Middle frontal gyrus (tissue), 1 donor: Measurements from ENCODE around the gene IRF5.

Experiments
- DNase-seq: peaks from one replicate; pipeline ENCODE4 v3.0.0-alpha.2; 2015; ENCODE audit warnings: low spot score; ENCODE audit errors: extremely low spot score

The IRF5 gene

DNA sequence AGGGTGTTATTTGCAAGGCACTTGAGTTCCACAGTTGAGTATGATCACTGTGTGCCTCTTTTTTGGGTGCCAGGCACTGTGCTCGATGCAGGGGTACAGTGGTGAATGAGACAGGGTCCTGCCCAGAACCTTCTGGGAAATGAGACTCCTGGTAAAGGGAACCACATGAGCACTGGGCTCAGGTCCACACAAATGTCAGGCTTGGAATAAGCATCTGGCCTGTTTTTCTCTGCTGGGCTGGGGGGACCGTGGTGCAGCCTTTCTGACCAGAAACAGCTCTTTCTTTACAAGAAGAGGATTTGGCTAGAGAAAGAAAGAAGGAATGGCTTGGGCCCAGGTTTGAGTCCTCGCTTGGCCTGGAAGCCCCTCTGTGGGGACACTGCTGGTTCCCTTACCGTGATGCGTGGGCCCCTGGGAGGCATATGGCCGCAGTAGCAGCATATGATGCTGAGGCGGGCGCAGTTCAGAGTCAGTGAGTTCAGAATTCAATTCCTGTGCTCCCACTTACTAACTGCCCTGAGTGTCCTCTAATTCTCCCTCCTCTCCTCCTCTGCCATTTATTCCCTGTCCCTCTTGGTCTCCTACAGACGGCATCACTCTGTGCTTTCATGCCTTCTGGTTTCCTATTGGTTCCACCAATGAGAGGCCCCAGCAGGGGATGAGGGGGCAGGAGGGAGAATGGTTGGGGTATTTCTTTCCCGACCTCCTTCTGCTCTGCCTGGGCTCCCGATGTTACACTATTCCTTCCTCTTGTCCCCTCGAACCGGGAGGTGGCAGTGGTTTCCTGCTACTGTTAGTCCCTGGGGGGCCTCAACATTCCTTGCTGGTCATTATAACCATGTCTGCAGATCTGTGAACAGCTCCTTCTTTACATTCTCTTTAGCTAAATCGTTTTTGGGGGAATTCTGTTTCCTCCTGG lies 17.6 kb upstream of the IRF5 start:
- no peak for DNase-seq

- DNase-seq = no peak
Observed at GRCh38 chr7:128920913-128921582, 16.7 kb upstream of the IRF5 start.

GRCh38 chr7:128921866-128922440 lies 15.8 kb upstream of the IRF5 start:
- no peak for DNase-seq

DNA sequence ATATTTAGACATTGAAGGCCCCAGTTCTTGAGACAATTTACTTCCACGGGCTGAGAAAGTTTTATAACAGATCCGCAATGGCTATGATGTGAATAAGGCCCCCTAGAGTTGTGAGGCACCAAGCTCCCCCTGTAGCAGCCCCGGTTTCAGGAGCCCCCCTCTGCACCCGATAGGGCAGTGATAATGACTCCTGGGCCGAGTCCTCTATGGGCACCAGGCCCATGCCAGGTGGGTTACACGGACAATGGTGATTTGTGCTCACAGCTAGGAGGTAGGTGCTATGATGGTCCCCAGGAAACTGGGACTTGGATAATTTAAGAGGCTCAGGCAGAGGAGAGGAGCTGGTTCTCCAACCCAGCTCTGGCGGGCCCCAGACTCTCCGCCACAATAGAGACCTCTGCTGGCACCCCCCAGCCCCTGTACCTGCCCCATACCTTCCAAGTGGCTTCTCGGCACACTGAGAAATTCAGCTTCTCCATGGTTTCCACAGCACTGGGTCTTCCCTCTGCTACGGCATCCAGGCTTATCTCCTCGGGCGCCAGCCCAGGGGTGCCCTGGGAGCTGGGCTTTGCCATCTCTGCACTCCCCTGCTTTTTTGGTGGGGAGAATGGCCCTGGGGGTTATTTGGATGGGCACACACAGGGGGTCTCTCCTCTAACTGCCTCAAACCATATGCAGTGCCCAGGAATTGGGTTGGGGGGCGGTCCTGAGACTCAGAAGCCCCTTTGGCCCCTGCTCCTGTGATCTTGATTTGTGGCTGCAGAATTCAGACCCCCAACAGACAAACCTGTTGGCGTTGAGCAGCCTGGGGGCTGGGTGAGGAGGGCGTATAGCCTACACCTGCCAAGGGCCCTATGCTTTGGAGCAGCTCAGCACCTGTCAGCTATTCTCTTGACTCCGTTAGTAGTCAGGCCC lies 15.0 kb upstream of the IRF5 start:
- no peak for DNase-seq

DNA sequence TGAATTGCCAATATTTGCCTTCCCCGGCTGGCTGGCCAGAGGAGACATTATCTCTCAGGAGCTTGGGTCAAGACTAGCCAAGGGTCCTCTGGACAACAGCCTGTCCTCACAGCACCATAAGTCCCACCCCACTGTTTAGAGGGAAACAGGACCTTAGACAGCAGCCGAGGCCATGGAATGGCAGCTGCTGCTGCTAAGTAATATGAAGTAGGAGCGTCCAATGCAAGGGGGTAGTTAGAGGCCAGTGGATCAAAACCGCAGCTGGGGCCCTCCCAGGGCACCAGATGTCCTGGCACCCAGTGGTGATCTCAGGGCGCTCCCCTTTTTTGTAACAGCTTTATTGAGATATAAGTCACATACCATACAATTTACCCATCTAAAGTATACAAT lies 14.3 kb upstream of the IRF5 start:
- no peak for DNase-seq

DNA sequence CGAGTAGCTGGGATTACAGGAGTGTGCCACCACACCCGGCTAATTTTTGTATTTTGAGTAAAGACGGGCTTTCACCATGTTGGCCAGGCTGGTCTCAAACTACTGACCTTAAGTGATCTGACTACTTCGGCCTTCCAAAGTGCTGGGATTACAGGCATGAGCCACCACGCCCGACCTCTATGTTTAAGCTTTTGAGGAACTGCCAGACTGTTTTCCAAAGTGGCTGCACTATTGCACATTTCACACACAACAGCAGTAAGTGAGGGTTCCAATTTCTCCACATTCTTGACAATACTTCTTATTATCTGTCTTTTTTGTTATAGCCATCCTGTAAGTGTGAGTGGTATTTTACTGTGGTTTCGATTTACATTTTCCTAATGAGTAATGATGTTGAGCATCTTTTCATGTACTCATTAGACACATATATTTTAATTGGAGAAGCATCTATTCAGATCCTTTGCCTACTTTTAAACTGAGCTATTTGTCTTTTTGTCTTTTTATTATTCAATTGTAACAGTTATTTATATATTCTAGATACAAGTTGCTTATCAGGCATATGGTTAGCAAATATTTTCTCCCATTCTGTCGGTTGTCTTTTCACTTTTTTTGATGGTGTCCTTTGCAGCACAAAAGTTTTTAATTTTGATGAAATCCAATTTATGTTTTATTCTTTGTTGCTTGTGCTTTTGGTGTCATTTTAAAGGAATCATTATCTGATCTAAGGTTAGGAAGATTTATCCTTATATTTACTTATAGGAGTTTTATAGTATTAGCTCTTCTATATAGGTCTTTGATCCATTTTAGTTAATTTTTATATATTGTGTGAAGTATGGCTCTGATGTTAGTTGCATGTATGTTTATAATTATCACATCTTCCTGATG lies 12.8 kb upstream of the IRF5 start:
- no peak for DNase-seq

DNA sequence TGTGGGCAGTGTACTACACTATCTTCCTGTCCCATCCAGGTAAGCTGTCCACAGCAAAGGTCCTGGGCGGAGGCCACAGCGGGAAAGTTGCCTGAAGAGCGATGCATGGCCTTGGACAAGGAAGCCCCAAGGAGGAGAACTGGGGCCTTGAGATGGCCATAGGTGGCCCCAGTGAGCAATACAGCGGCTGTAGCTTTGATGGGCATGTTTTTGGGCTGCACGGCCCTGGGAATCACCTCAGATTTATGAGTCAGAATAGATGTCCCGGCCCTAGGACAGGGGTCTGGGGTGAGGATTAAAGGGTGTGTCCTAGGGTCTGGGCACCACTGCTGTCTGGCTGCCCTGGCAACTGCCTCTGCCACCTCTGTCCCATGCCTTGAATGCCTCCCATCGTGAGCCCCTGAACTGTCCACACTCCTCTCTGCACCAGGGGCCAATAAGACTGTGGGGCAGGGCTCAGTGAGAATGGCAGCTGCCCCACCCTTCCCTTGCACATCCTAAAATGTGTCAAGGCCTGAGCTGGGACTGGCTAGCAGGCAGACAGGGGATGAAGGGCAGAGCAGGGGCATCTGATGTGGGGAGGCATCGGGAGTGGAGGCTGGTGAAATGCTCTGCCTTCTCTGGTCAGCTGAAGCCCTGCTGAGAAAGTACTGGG lies 9.4 kb upstream of the IRF5 start:
- DNase-seq = no peak

DNA sequence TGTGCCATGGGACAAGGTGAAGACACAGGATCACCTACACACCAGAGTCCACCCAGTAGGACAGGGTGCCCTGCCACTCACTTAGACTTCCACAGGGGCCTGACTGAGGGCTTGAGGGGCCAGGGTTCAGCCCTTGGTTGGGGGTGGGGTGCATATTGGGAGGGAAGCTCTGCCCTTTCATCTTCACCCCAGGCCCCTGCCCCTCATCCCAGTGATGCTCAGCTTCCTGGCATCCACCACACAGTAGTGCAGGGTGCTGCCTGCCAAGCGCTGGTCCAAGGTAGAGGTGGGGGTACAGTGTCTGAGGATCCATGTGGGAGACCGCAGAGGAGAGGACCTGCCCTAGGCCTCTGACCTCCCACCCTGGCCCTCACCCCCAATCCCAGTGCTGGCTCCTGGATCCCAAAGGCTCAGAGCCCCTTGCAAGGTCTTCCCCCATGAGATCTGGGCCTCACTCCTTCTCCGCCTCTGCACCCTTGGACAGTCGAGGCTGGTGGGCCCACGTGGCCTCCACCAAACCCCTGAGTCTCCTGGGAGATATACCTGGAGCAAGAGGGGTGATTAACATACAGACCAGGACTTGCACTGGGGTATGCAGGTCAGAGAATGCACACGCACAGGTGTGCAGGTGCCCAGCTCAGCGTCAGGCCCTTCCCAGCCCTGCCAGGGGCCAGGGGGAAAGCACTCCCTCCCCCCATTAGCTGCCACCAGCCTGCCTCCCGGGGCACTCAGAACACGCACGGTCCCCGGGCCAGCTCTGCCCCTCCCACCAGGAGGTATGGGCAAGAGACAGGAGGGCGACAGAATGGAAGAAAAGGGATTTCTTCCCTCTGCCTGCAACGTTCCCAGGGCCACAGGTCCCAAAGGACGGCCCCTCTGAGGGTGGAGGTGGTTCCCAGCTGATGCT lies 8.6 kb upstream of the IRF5 start:
- DNase-seq = no peak

- DNase-seq = no peak
Observed at GRCh38 chr7:128931190-128931798, 6.4 kb upstream of the IRF5 start.

DNA sequence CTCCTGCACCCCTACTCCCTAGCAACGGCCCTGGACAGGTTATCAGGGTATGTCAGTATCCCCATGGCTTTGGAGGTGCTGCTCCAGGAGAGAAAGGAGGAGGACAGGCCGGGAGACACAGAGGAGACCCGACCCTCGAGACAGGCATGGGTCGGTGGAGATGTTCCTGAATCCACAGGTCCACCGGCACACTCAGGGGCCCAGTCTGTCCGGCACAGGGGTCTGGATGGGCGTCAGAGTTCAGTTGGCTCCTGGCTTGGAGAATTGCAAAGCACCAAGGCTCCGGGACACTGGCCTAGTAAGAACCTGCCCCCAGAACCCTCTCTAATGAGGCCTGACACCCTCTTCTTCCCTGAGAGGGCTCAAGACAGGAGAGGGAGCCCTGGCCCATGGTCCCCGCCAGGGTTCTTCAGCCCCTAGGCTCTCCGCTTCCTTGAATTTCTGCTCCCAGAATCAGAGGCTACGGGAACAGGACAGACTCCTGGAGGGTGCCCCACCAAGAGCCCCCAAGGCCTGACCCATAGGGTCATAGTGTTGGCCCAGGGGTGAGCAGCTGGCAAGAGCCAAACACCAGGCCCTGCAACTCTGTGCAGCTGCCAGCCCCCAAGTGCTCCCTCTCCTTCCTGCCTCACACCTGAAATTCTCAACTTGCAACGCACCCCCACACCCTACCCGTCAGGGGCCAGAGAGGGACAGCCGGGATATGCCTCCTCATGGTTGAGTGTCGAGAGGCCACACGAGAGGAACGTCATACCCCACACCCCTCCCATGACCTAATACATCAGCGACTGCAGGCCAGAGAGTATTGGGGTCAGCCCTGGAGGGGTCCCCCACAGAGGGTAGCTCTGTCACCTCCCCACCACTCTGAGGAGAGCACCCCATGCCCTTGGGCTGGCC lies 5.5 kb upstream of the IRF5 start:
- DNase-seq = no peak

DNA sequence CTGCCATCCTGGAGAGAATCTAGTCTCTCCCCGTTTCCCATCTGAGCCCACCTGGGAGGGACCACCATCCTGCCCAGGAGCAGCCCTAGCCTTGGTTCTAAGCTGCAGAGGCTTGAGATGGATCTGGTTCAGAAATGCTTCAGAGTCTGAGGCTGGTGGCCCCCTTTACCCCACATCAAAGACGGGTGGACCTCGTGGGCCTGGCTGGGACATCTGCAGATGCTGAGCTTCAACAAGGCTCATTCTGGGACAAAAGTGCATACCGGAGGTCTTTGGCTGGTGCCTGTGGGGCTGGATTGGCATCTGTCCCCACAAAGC lies 4.9 kb upstream of the IRF5 start:
- no peak for DNase-seq

DNA sequence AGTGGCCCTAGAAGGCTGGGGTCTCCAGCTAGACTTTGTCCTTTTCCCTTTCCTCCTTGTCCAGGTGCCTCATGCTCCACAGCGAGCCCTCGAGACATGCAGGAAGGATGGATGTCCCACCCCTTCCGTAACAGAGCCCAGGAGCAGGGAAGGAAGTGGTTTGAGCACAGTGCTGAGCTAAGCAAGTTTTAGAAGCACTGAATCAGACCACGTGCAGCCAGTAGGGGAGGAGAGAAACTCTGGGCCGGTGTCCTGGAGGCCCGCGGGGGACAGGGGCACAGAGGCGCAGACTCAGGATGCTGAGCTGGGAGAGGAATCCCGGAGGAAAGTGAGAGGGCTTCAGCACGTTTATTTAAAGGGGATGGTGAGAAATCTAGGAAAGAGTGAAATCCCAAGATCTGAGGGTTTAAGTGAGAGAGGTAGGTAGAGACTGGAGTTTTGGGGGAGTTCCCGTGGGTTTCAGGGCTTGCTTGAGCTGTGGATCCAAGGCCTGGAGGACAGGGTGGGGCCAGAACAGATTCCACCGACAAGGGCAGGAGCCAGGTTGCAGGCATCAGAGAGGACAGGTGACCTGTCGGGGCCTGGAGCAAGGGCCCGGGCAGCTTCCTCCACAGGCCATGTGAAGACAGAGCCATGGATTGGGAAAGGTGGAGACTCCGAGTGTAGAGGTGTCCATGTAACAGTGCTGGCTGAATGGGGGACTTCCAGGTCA lies 4.4 kb upstream of the IRF5 start:
- no peak for DNase-seq

- no peak for DNase-seq
Observed at GRCh38 chr7:128934361-128935341, 3.1 kb upstream of the IRF5 start.

DNA sequence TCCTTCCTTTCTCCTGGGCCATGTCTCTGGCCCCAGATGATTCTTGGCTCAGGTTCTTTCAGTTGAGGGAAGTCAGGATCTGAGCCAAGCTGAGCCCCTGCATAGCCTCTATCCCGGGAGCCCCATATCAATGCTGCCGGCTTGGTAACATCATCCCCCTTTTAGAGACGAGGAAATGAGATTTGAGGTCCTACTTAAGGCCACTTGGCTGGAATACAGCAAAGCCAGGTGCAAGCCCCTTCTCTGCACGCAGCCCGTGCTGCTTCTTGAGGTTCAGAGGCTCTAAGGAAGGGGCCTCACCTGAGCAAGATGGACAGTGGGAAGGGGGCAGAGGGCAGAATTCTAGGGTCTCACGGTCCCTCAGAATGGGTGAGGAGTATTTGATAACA lies 2.4 kb upstream of the IRF5 start:
- no peak for DNase-seq

DNA sequence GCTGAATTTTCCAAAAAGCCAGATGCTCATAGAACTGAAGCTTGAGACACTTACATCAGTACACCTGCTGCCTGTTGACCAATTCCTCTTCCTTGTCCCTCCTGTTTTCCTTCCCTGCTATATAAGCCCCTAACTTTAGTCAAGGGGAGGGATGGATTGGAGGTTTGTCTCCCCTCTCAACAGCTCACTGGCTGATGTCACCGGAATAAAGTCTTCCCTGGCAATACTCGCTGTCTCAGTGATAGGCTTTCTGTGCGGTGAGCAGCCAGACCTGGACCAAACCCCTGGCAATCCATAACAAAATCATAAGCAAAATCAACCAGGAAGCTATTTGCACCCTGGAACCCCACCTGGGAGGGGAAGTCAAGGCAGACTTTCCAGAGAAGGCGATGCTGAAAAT lies 929 bp upstream of the IRF5 start:
- DNase-seq = no peak

DNA sequence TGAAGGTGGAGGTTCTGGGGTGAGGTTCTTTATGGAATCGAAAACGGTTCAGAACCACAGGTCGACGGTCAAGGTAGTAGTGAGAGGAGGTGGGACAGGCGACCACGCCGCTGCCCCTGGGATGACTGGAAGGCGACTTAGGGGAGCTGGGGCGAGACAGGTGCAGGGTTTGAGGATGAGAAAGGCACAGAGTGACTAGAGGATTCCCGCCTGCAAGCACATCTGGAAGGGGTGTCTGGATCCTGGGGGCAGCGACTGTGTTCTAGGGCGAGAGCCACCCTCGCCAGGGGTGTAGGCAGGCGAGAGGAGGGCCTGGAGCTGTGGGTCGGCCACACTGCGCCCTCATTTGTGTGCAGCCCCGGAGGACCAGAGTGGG lies 468 bp upstream of the IRF5 start:
- no peak for DNase-seq
